NB4 (cell line): ENCODE results near the gene STK32B.

Experiments
- DNase-seq: peaks from one replicate; pipeline ENCODE4 v3.0.0; 2010; ENCODE audit warnings: low read depth
- H3K4me3 ChIP-seq: one replicate; pipeline ENCODE4 v1.5.1; 2011; ENCODE audit warnings: mild to moderate bottlenecking, low read depth, low read length, moderate library complexity
- CTCF ChIP-seq: IDR thresholded peaks from one replicate; pipeline ENCODE4 v1.5.1; 2012; ENCODE audit warnings: low read depth, low read length
- MYC ChIP-seq: IDR thresholded peaks from 2 replicates; pipeline ENCODE4 v1.6.1; 2011; ENCODE audit warnings: low read depth, low read length
- POLR2A ChIP-seq: IDR thresholded peaks from 2 replicates; pipeline ENCODE4 v1.6.1; 2011; ENCODE audit warnings: mild to moderate bottlenecking; ENCODE audit not compliant: insufficient read length; ENCODE audit errors: extremely low read depth
- TF ChIP-seq, protein P1 (sequence below): IDR thresholded peaks from 2 replicates; pipeline ENCODE4 v1.6.1; 2011; ENCODE audit warnings: low read depth, low read length

STK32B gene

GRCh38 chr4:5257086-5257485 is 205.8 kb downstream of the STK32B start:
- DNase-seq: no peak
- no peak overlapping the region for H3K4me3 ChIP-seq
- TF ChIP-seq, protein P1, sequence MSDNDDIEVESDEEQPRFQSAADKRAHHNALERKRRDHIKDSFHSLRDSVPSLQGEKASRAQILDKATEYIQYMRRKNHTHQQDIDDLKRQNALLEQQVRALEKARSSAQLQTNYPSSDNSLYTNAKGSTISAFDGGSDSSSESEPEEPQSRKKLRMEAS: no peak
- TF ChIP-seq CTCF (no peak), MYC (no peak), POLR2A (no peak)

DNA sequence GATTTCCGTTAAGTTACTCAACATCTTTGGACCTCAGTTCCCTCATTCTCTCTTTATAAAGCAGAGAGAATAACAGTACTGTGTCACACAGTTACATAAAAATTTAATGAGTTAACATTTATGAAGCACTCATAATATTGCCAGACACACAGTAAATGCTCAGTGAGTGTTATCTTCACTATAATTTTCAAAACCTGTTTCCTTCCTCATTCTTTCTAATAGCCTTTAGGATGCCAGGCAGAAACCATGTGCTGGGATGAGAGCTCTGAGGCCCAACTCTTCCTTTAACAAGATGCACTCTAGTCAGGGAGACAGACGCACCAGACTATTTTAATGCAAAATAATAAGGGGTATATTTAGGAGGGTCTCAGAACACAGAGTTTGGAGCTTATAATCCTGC is 208.2 kb downstream of the STK32B start:
- TF ChIP-seq POLR2A: no peak
- TF ChIP-seq MYC: no peak
- TF ChIP-seq CTCF: no peak
- TF ChIP-seq, protein P1: no peak
- no peak for DNase-seq
- H3K4me3 ChIP-seq: no peak overlapping the region

DNA sequence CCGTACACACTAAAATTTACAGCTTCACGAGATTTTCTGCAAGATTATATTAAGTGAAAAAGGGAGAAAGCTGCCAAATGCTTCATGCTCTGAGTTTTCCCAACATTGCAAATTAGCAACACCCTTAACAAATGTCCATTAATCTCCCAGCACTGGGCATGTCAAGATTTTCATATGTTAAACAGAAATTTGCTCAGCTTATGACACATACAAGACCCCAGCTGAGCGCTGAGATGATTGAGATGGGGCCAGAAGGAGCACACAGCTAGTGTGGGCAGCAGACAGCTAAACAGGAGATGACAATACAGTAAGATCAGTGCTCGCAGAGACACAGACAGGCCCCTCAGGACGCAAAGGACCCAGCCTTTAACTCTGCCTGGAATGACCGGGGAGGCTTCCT is 208.8 kb downstream of the STK32B start:
- H3K4me3 ChIP-seq: no peak overlapping the region
- TF ChIP-seq, protein P1: no peak
- TF ChIP-seq CTCF: no peak
- TF ChIP-seq MYC: no peak
- TF ChIP-seq POLR2A: no peak
- DNase-seq: no peak

DNA sequence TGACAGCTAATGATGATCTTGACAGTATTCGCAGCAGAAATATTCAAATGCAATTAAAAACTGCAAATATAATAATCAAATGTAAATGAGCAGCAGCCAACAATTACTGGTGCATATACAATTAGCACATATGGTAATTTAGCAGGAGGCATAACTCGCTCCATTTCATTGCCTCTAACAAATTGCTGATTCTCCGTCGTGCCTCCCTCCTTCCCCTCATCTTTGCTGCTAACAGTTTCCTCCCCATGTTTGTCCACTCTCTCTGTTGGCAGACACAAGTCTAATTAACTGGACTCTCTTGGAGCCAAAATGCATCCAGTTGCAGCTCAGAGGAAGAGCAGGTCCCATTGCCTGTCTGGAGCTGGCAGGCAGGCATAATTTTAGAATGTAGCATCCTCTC is 210.6 kb downstream of the STK32B start:
- DNase-seq: no peak
- TF ChIP-seq CTCF: no peak
- TF ChIP-seq MYC: no peak
- TF ChIP-seq POLR2A: no peak
- TF ChIP-seq, protein P1: no peak
- no peak overlapping the region for H3K4me3 ChIP-seq

GRCh38 chr4:5266991-5267390 is 215.7 kb downstream of the STK32B start:
- H3K4me3 ChIP-seq: no peak overlapping the region
- DNase-seq: no peak

More at GRCh38 chr4:5266991-5267390, 215.7 kb downstream of the STK32B start:
- no peak for TF ChIP-seq CTCF
